Prostate gland (tissue), 2 donors: Measurements from ENCODE around the gene EGFLAM. TPM values are rescaled to one million over a fixed set of nuclear protein-coding genes. Genes with fewer than 3 reads are reported as not detected.

Experiments used
- DNase-seq: peaks from one replicate; pipeline ENCODE4 v3.0.0-alpha.2; 2019; ENCODE audit warnings: low spot score
- H3K27ac ChIP-seq, 2 donors: fragments of 200-600 bp; sonication (generic); 2 replicates each; pipeline ENCODE4 v1.5.1; 2017 to 2019
- H3K27me3 ChIP-seq: fragments of 200-600 bp; sonication (generic); replicated peaks from 2 replicates; pipeline ENCODE4 v1.5.1; 2019; ENCODE audit not compliant: insufficient read depth
- H3K36me3 ChIP-seq, 2 donors: fragments of 200-600 bp; sonication (generic); 1 replicate in 1 of 2; 2 replicates in 1 of 2; pipeline versions ENCODE4 v1.5.1 to v1.8.1; 2017 to 2019
- H3K4me1 ChIP-seq: fragments of 200-600 bp; sonication (generic); replicated peaks from 2 replicates; pipeline ENCODE4 v1.5.1; 2019
- H3K4me3 ChIP-seq, 2 donors: fragments of 200-600 bp; sonication (generic); 2 replicates each; pipeline ENCODE4 v1.5.1; 2017 to 2019
- H3K9me3 ChIP-seq: fragments of 200-600 bp; sonication (generic); 2 replicates; pipeline ENCODE4 v1.5.1; 2017
- POLR2A ChIP-seq: fragments of 450-650 bp; IDR thresholded peaks from one replicate; pipeline ENCODE4 v1.6.1; 2016; ENCODE audit warnings: antibody characterized with exemption, mild to moderate bottlenecking
- POLR2AphosphoS5 ChIP-seq: sonication (generic); formaldehyde crosslinking; IDR thresholded peaks from one replicate; pipeline ENCODE4 v1.6.1; 2017; ENCODE audit warnings: antibody characterized with exemption
- WGBS: methylation state at CpG from one replicate; pipeline ENCODE4 v1.1.5; 2018; 5-methylcytosine and 5-hydroxymethylcytosine counted together
- intact Hi-C: fragments of 100-400 bp; cut with DNase I; formaldehyde crosslinking; loops from one replicate; pipeline ENCODE4 v1.14.2; 2022
- total RNA-seq, 2 donors: library from RNA; depleted of rRNA; stranded (reverse); fragments of >200 nt; gene quantifications; one replicate each; pipeline ENCODE4 v1.1.0, GENCODE V29; 2016
- TF ChIP-seq, protein P1 (sequence below), 4 experiments: fragments of 200-600 bp in 2 of 4; fragments of 450-650 bp in 2 of 4; sonication (generic) in 2 of 4; IDR thresholded peaks; 1 replicate in 3 of 4; 2 replicates in 1 of 4; pipeline ENCODE4 v1.5.1; 2016 to 2019; ENCODE audit warnings: antibody characterized with exemption in 4 of 4, mild to moderate bottlenecking in 2 of 4, moderate library complexity in 2 of 4

Gene EGFLAM
- total RNA-seq, 2 donors from 2014 or later, result 4.1 to 14.1 TPM

DNA sequence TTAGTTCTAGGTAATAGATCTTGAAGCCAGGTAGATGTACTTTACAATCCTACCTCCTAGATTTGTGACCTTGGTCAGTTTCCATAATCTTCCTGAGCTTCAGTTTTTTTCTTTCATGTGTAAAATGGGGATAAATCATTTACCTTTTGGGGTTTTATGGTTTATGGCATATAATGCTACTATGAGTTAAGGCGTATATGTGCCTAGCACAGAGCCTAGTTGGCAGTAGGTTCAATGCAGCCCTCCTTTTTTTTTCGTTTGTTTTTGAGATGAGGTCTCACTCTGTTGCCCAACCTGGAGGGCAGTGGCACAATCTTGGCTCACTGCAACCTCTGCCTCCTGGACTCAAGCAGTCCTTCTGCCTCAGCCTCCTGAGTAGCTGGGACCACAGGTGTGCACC is 28.8 kb downstream of the EGFLAM start:
- Histone ChIP-seq H3K9me3 (no peaks in the 10 kb centered on the region), H3K27me3 (no peaks in the 10 kb centered on the region), H3K27ac (no peak overlapping the region), H3K36me3 (no peaks in the 10 kb centered on the region), H3K4me1 (no peaks in the 10 kb centered on the region), H3K4me3 (no peak overlapping the region)
- intact Hi-C loops, result no loop called here
- no peak for DNase-seq
- WGBS, result 95% methylated on average over 2 of the region's 2 CpGs
- TF ChIP-seq, protein P1, sequence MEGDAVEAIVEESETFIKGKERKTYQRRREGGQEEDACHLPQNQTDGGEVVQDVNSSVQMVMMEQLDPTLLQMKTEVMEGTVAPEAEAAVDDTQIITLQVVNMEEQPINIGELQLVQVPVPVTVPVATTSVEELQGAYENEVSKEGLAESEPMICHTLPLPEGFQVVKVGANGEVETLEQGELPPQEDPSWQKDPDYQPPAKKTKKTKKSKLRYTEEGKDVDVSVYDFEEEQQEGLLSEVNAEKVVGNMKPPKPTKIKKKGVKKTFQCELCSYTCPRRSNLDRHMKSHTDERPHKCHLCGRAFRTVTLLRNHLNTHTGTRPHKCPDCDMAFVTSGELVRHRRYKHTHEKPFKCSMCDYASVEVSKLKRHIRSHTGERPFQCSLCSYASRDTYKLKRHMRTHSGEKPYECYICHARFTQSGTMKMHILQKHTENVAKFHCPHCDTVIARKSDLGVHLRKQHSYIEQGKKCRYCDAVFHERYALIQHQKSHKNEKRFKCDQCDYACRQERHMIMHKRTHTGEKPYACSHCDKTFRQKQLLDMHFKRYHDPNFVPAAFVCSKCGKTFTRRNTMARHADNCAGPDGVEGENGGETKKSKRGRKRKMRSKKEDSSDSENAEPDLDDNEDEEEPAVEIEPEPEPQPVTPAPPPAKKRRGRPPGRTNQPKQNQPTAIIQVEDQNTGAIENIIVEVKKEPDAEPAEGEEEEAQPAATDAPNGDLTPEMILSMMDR (IDR thresholded peaks at IDR 0.05), result no peak
- TF ChIP-seq POLR2A (no peak), POLR2AphosphoS5 (no peak)

GRCh38 chr5:38289457-38289856 is 31.1 kb downstream of the EGFLAM start:
- Histone ChIP-seq H3K4me3 (no peak overlapping the region), H3K27me3 (no peaks in the 10 kb centered on the region), H3K9me3 (no peaks in the 10 kb centered on the region), H3K4me1 (no peaks in the 10 kb centered on the region), H3K27ac (no peak overlapping the region), H3K36me3 (no peaks in the 10 kb centered on the region)
- 96% methylated on average over 4 of the region's 4 CpGs for WGBS
- TF ChIP-seq POLR2AphosphoS5, result no peak
- TF ChIP-seq, protein P1 (IDR thresholded peaks at IDR 0.05), result no peak
- TF ChIP-seq POLR2A, result no peak
- no peak for DNase-seq
- intact Hi-C loops, result no loop called here

DNA sequence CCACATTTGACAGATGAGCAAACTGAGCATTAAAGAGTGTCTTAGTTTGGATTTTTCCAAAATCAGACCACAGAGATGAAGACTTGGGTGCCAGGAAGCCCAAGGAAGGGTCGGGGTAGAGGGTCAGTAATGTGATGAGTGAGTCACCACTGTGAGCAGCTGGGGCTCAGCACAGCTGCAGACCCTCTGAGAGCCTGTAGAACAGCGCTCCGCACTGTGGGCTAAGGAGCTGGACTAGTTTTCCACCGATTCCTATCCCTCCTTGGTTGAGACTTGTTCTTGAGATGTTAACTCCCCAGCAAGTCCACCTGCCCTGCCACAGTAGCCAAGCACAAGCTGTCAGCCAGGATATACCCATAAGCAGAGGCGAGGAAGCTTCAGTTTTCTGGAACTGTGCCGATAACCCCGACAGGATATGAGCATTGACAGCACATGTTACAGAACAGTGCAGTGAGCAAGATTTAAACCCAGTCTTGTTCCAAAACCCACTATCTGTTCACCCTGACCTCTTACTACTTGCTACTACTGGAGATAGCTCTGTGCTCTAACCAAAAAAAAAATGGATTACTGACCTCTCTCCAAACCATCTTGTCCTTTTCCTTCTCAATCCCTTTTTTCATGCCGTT is 31.8 kb downstream of the EGFLAM start:
- no peaks in the 10 kb centered on the region for H3K9me3 ChIP-seq
- no peak overlapping the region for H3K27ac ChIP-seq
- H3K4me3 ChIP-seq, result no peak overlapping the region
- TF ChIP-seq POLR2A (no peak), POLR2AphosphoS5 (no peak)
- TF ChIP-seq, protein P1 (IDR thresholded peaks at IDR 0.05), result no peak
- intact Hi-C loops, result no loop called here
- no peaks in the 10 kb centered on the region for H3K4me1 ChIP-seq
- WGBS, result 74% methylated on average over 8 of the region's 8 CpGs
- DNase-seq, result no peak
- H3K36me3 ChIP-seq, result no peaks in the 10 kb centered on the region
- H3K27me3 ChIP-seq, result no peaks in the 10 kb centered on the region

GRCh38 chr5:38291355-38291754 is 33.0 kb downstream of the EGFLAM start:
- Histone ChIP-seq H3K4me3 (no peak overlapping the region), H3K9me3 (no peaks in the 10 kb centered on the region), H3K27ac (no peak overlapping the region), H3K4me1 (no peaks in the 10 kb centered on the region), H3K27me3 (no peaks in the 10 kb centered on the region), H3K36me3 (no peaks in the 10 kb centered on the region)
- WGBS, result 22% methylated on average over 2 of the region's 2 CpGs
- TF ChIP-seq POLR2A (no peak), POLR2AphosphoS5 (no peak)
- TF ChIP-seq, protein P1 (IDR thresholded peaks at IDR 0.05), result no peak
- no peak for DNase-seq
- intact Hi-C loops, result no loop called here

DNA sequence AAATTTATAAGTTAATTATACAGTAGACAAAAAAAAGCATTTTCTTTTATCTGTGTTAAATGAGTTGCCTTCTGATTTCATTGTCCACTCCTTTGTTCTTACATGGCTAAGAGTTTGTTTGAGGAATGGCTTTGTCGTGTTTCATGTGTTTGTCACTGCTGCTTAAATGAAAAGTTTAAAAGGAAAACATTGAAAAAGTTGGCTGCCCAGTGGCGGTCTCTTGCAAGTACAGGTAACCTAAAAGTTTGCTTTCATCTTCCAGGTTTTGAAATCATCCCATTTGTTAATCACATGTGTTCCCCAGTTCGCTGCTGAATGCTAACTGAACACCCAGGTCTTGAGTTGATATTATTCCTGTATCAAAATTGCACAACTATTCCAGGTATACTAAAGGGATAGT is 33.9 kb downstream of the EGFLAM start:
- intact Hi-C loops, result no loop called here
- Histone ChIP-seq H3K4me1 (no peaks in the 10 kb centered on the region), H3K27ac (no peak overlapping the region), H3K9me3 (no peaks in the 10 kb centered on the region), H3K36me3 (no peaks in the 10 kb centered on the region), H3K27me3 (no peaks in the 10 kb centered on the region), H3K4me3 (no peak overlapping the region)
- TF ChIP-seq POLR2AphosphoS5 (no peak), POLR2A (no peak)
- TF ChIP-seq, protein P1 (IDR thresholded peaks at IDR 0.05), result no peak
- no peak for DNase-seq
- 70% methylated on average over 3 of the region's 3 CpGs for WGBS
